OCI-LY3 (cell line): Measurements from ENCODE around the gene CRTAC1.

Source experiments
- CTCF ChIP-seq: fragments of 200-600, 300-600 bp; sonication (generic); IDR thresholded peaks from 2 replicates; pipeline ENCODE4 v1.5.1; 2014; ENCODE audit warnings: antibody characterized with exemption, low read length, low read depth
- EZH2phosphoT487 ChIP-seq: fragments of 200-600 bp; shearing (Covaris generic); IDR thresholded peaks from 2 replicates; pipeline ENCODE4 v1.6.1; 2018; ENCODE audit warnings: antibody characterized with exemption, mixed run types, low read depth

GRCh38 chr10:97882142-97883091 is 148.0 kb downstream of the CRTAC1 start:
- TF ChIP-seq CTCF (no peak), EZH2phosphoT487 (no peak)
